ENCODE results near the gene GLRA1.
"Not testable (repeated sequence)": the region's sequence is repeated elsewhere in the genome, so short reads cannot be mapped to it uniquely, and the experiment has no call there.

GLRA1 gene

DNA sequence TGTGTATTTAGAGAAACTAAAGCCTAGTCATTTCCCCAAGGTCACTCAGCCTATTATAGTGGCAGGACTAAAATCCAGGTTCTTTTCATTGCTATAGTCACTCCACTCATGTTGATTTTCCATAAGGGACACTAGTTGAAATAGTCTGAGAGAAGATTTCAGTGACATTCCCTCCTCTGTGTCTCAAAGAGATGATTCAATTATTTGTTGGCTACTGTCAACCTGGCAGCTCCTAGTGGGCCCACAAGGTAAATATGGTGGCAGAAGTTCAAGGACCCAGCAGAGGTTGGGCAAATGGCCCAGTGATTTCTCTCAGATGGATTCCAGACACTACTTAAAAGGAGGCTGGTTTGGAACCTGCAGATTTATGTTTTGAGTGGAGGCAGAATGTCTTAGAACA, 104.8 kb downstream of the GLRA1 start:
- no peak for DNase-seq (ENCODE audit: low spot score)

- no peak for DNase-seq (ENCODE audit: low spot score)
Observed at GRCh38 chr5:151815051-151815450, 109.6 kb downstream of the GLRA1 start.

DNA sequence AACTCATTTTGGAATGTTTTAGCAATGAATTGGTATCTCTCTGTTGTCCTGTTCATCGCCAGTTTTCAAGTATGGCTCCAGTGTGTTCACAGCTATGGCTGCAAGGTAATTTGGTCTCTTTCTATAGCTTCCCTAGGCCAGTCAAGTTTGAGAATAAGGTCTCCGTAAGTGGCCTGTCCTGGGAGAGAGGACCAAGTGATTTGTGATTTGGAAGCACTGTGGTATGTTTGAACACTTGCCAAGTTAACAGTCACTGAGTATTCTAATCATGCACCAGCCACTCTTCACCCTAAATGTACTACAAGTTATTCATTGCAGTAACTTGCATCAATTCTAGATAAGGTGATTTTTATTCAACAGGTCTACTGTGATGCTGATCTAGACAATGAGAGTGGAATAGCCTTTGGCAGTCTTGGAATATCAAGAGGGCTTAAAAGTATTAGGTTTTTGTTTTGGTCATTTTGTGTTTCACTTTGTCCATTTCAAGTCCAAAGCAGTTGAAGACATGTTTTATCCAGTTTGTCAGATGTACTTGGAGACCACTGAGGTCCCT, 111.8 kb downstream of the GLRA1 start:
- DNase-seq (ENCODE audit: low spot score), result no peak

- DNase-seq (ENCODE audit: low spot score), result no peak
Observed at GRCh38 chr5:151811593-151812321, 112.9 kb downstream of the GLRA1 start.

GRCh38 chr5:151810897-151811296, 113.8 kb downstream of the GLRA1 start:
- DNase-seq (ENCODE audit: low spot score), result no peak

GRCh38 chr5:151810449-151810848, 114.2 kb downstream of the GLRA1 start:
- DNase-seq (ENCODE audit: low spot score), result no peak

DNA sequence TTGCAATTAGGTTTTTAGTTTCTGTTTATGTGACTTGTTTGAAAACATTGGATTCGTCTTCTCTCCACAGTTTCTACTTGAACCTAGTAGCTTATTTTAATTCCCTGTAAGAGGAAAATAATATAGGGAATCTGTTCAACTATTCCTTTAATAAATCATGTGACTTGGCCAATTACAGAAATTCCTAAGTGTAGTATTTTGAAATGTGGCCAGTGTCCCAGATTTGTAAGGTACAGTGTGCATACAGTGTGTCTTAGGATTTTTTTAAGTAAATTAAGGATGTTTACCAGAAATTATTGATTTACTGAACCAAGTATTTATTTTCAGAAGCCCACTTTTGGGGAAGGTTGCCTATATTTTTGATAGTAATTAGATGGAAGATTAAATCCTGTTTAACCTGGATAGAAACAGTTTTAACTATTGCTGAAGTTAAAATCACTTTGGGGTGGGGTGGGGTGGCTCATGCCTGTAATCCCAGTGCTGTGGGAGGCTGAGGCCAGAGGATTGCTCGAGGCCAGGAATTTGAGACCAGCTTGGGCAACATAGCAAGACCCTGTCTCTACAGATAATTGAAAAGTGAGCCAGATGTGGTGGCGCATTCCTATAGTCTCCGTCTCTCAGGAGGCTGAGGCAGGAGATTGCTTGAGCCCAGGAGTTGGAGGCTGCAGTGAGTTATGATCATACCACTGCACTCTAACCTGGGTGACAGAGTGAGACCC, 116.0 kb downstream of the GLRA1 start:
- no peak for DNase-seq (ENCODE audit: low spot score)

- DNase-seq (ENCODE audit: low spot score), result no peak
Observed at GRCh38 chr5:151805414-151806223, 119.0 kb downstream of the GLRA1 start.

- no peak for DNase-seq (ENCODE audit: low spot score)
Observed at GRCh38 chr5:151800532-151800931, 124.1 kb downstream of the GLRA1 start.

DNA sequence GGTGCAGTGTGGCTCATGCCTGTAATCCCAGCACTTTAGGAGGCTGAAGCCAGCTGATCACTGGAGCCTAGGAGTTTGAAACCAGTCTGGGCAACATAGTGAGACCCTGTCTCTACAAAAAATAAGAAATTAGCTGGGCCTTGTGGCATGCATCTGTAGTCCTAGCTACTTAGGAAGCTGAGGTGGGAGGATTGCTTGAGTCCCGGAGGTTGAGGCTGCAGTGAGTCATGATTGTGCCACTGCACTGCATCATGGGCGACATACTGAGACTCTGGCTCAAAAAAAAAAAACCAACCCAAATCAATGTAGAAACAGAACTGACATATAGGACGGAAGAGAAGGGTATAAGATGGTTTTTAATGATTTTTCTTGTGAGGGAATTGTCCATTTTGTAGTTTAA, 125.2 kb downstream of the GLRA1 start:
- DNase-seq (ENCODE audit: low spot score), result no peak

DNA sequence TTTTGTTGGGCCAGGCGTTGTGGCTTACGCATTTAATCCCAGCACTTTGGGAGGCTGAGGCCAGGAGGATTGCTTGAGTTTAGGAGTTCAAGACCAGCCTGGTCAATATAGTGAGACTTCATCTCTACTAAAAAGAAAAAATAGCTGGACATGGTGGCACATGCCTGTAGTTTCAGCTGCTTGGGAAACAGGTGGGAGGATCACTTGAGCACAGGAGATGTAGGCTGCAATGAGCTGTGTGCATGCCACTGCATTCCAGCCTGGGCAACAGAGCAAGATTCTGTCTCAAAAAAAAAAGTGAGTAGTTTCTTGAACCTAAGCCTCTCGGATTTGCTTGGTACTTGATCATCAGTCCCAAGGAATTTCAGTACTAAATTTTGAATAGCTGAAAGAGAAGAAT, 126.0 kb downstream of the GLRA1 start:
- DNase-seq (ENCODE audit: low spot score), result no peak

DNA sequence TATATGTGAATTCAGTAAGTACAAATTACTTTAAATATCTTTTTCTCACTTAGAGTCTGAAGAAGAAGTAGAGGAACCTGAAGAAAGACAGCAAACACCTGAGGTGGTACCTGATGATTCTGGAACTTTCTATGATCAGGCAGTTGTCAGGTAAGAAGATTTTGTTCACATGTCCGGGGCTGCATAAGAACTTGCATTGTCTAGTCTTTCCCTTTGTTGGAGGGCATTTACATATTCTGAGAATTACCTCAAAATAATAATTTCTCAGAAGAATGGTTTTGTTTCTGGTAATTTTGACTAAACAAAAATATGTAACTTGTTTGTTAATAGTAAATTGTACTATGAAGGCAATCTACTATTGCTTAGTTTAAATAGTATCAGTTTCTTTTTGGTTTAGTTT, 129.2 kb downstream of the GLRA1 start:
- no peak for DNase-seq (ENCODE audit: low spot score)

DNA sequence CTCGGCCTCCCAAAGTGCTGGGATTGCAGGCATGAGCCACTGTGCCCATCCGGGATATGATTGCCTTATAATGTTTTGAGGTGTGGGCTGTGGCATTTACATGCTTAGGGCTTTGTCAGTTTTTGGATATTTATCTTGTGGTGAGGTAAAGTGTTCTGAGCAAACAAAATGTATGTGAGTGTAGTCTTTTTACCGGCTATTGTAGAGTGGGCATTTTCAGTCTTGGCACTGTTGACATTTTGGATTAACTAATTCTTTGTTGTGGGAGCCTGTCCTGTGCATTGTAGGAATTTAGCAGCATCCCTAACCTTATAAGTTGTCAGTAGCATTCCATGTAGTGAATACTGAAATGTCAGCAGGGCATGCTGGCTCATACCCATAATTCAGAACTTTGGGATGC, 131.3 kb downstream of the GLRA1 start:
- no peak for DNase-seq (ENCODE audit: low spot score)

DNA sequence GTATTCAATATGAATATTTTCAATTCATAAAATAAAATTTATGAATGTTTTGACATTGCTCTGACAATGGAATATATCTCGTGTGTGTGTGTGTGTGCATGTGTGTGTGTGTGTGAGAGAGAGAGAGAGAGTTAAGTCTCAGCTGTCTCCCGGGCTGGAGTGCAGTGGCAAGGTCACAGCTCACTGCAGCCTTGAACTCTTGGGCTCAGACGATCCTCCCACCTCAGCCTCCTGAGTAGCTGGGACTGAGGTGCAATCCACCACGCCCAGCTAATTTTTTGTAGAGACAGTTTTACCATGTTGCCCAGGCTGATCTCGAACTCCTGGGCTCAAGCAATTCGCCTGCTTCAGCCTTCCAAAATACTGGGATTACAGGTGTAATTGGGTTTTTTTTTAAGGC, 136.8 kb downstream of the GLRA1 start:
- no peak for DNase-seq (ENCODE audit: low spot score)

- DNase-seq (ENCODE audit: low spot score), result no peak
Observed at GRCh38 chr5:151786468-151786867, 138.2 kb downstream of the GLRA1 start.

GRCh38 chr5:151784141-151784540, 140.5 kb downstream of the GLRA1 start:
- DNase-seq (ENCODE audit: low spot score), result no peak

GRCh38 chr5:151783664-151784063, 141.0 kb downstream of the GLRA1 start:
- DNase-seq (ENCODE audit: low spot score), result not testable (repeated sequence)

DNA sequence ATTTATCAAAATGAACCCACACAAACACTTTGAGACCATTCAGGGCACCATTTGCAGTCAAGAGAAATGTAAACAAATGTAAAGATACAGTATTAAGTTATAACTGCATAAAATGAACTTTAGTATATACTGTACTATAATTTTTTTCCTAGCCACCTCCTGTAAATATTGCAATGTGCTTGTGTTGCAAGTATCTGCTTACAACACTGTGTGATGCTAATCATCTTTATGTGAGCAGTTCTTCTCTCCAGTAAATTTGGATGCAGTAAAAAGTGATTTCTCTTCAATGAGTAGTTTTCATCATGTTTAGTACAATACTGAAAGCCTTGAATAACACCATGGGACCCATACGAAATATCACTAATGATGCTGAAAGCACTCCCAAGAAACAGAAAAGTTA, 143.4 kb downstream of the GLRA1 start:
- no peak for DNase-seq (ENCODE audit: low spot score)

DNA sequence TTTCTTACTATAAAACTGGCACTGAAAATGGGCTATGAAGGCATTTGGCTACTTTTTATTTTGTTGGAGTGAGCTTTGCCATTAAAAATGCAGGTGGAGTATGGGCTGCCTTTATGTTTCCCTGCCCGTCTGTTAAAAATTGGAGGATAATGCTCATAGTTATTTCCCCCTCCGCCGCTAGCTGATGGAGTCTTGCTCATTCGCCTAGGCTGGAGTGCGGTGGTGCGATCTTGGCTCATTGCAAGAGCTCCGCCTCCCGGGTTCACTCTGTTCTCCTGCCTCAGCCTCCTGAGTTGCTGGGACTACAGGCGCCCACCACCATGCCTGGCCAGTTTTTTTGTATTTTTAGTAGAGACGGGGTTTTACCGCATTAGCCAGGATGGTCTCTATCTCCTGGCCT, 144.3 kb downstream of the GLRA1 start:
- DNase-seq (ENCODE audit: low spot score), result no peak

- DNase-seq (ENCODE audit: low spot score), result no peak
Observed at GRCh38 chr5:151779531-151780125, 145.0 kb downstream of the GLRA1 start.

DNA sequence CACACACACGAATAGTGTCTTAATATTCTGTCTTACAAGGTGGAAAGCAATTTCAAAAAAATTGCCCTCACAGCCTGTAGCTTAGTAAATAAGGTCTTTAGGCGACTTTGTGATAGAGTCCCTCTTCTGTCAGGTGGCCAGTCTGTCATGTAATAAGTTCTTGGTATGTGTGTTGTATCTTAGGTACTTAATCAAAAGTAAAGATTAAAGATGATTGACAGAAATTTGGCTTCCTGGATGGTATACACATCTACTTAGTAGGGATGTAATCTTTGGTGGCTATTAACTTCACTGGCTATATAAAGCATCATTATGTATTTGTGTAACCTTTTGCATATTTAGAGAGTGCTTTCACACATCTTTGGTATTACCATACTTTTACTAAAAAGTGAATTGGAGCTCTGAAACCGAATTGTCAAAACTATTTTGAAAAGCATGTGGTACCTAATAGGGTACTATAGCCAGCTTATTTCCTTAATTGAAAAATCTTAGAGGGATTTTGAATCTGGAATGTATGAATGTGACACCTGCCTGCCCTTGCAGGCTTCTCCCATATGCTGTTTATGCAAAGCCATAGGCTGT, 149.5 kb downstream of the GLRA1 start:
- no peak for DNase-seq (ENCODE audit: low spot score)

GRCh38 chr5:151773951-151774350, 150.7 kb downstream of the GLRA1 start:
- DNase-seq (ENCODE audit: low spot score), result no peak

Data from AG08396 (cell line).